A673 (cell line): Measurements from ENCODE around the gene WDR7. TPM values are rescaled to one million over a fixed set of nuclear protein-coding genes. Genes with fewer than 3 reads are reported as not detected.

ENCODE experiments used
- BruUV-seq: library from RNA; stranded (reverse); fragments of 400-500 nt; replicated peaks from 2 replicates; lab custom pipeline; 2021; lab: Mats Ljungman, UMichigan
- CTCF ChIA-PET: fragments of 300-600 bp; sonication (Branson Sonifier 250); formaldehyde crosslinking; loops from one replicate; lab custom pipeline; 2022; ENCODE audit warnings: antibody characterized with exemption; lab: Charles Lee
- POLR2A ChIA-PET: fragments of 300-600 bp; sonication (Branson Sonifier 250); formaldehyde crosslinking; loops from one replicate; lab custom pipeline; 2022; ENCODE audit warnings: antibody characterized with exemption; ENCODE audit not compliant: low non-redundant PET; lab: Charles Lee
- DNase-seq: peaks from one replicate; pipeline ENCODE4 v3.0.0-alpha.2; 2015; ENCODE audit warnings: low spot score
- H3K27ac ChIP-seq: fragments of 200-600 bp; sonication (generic); 2 replicates; pipeline ENCODE4 v1.5.1; 2016; ENCODE audit warnings: mixed run types, low read depth, mild to moderate bottlenecking, mixed read lengths, antibody characterized with exemption, low read length; ENCODE audit not compliant: poor library complexity, severe bottlenecking
- H3K27me3 ChIP-seq: fragments of 200-600 bp; sonication (generic); replicated peaks from 2 replicates; pipeline ENCODE4 v1.6.1; 2017; ENCODE audit warnings: mixed run types, low read depth, mild to moderate bottlenecking, mixed read lengths, antibody characterized with exemption, low read length; ENCODE audit not compliant: insufficient read depth, poor library complexity
- H3K36me3 ChIP-seq: fragments of 200-600 bp; sonication (generic); 2 replicates; pipeline ENCODE4 v1.6.1; 2016; ENCODE audit warnings: mixed run types, mild to moderate bottlenecking, mixed read lengths, antibody characterized with exemption, low read length; ENCODE audit not compliant: insufficient read depth, poor library complexity, severe bottlenecking
- H3K4me1 ChIP-seq: fragments of 200-600 bp; sonication (generic); 2 replicates; pipeline ENCODE4 v1.6.1; 2017; ENCODE audit warnings: mixed run types, mild to moderate bottlenecking, mixed read lengths, antibody characterized with exemption, low read length; ENCODE audit not compliant: insufficient read depth, poor library complexity, severe bottlenecking
- H3K4me3 ChIP-seq: fragments of 200-600 bp; sonication (generic); 2 replicates; pipeline ENCODE4 v1.5.1; 2016; ENCODE audit warnings: low read depth, mixed run types, mild to moderate bottlenecking, mixed read lengths, low read length; ENCODE audit not compliant: poor library complexity, severe bottlenecking
- H3K9me3 ChIP-seq: fragments of 200-600 bp; sonication (generic); 2 replicates; pipeline ENCODE4 v1.6.1; 2016; ENCODE audit warnings: mixed run types, low read depth, mild to moderate bottlenecking, mixed read lengths, antibody characterized with exemption, low read length; ENCODE audit not compliant: poor library complexity, severe bottlenecking
- CTCF ChIP-seq: fragments of 300-800, 200-600 bp; sonication (generic); conservative IDR thresholded peaks from 2 replicates; pipeline ENCODE4 v1.5.1; 2017; ENCODE audit warnings: low read depth, mild to moderate bottlenecking, antibody characterized with exemption, low read length, moderate library complexity, mixed read lengths
- EZH2 ChIP-seq: fragments of 200-600 bp; sonication (generic); IDR thresholded peaks from 2 replicates; pipeline ENCODE4 v1.6.1; 2017; ENCODE audit warnings: borderline replicate concordance, low read depth, mild to moderate bottlenecking, mixed read lengths, antibody characterized with exemption, low read length; ENCODE audit not compliant: poor library complexity, severe bottlenecking
- intact Hi-C: fragments of 100-400 bp; cut with micrococcal nuclease; formaldehyde crosslinking; loops from one replicate; pipeline ENCODE4 v1.10.0; 2022; ENCODE audit not compliant: unreplicated experiment
- total RNA-seq: library from RNA; stranded (reverse); gene quantifications from 2 replicates; pipeline ENCODE4 v1.2.3, GENCODE V29; 2021

The WDR7 gene
- total RNA-seq, 1 experiment from 2014 or later: 21.2 TPM

GRCh38 chr18:57075716-57076400 lies 424.7 kb downstream of the WDR7 start:
- no peak for DNase-seq
- POLR2A ChIA-PET: no interaction called here
- no peak for TF ChIP-seq CTCF
- no peak for TF ChIP-seq EZH2
- no peak overlapping the region for H3K4me3 ChIP-seq
- no peaks in the 10 kb centered on the region for H3K4me1 ChIP-seq
- peaks cover 21% of the 10 kb centered on the region for H3K27me3 ChIP-seq
- H3K9me3 ChIP-seq: no peaks in the 10 kb centered on the region
- no peak overlapping the region for H3K27ac ChIP-seq
- CTCF ChIA-PET: no interaction called here
- BruUV-seq: no TSS peak
- intact Hi-C loops: no loop called here
- no peaks in the 10 kb centered on the region for H3K36me3 ChIP-seq

- H3K36me3 ChIP-seq: no peaks in the 10 kb centered on the region
- H3K27me3 ChIP-seq: peaks cover 21% of the 10 kb centered on the region
- CTCF ChIA-PET: no interaction called here
- H3K9me3 ChIP-seq: no peaks in the 10 kb centered on the region
- POLR2A ChIA-PET: no interaction called here
- TF ChIP-seq CTCF (no peak), EZH2 (no peak)
- no peak overlapping the region for H3K4me3 ChIP-seq
- H3K27ac ChIP-seq: no peak overlapping the region
- no peaks in the 10 kb centered on the region for H3K4me1 ChIP-seq
- DNase-seq: no peak
- no TSS peak for BruUV-seq
- intact Hi-C loops: no loop called here
These were observed 426.0 kb downstream of the WDR7 start for GRCh38 chr18:57077005-57077765.

GRCh38 chr18:57077786-57078552 lies 426.8 kb downstream of the WDR7 start:
- H3K9me3 ChIP-seq: peaks cover 4% of the 10 kb centered on the region
- BruUV-seq: no TSS peak
- no peak for DNase-seq
- TF ChIP-seq CTCF (no peak), EZH2 (no peak)
- intact Hi-C loops: no loop called here
- H3K36me3 ChIP-seq: no peaks in the 10 kb centered on the region
- ChIA-PET CTCF (no interaction called here), POLR2A (no interaction called here)
- no peaks in the 10 kb centered on the region for H3K4me1 ChIP-seq
- H3K4me3 ChIP-seq: no peak overlapping the region
- no peak overlapping the region for H3K27ac ChIP-seq
- peaks cover 17% of the 10 kb centered on the region for H3K27me3 ChIP-seq
